ENCODE data around the gene IRS1. TPM values are rescaled to one million over a fixed set of nuclear protein-coding genes. Genes with fewer than 3 reads are reported as not detected.

IRS1 gene
- polyA plus RNA-seq, 2 of the 4 experiments (the other 2 are of a cell fraction), result 10.4 to 13.9 TPM

DNA sequence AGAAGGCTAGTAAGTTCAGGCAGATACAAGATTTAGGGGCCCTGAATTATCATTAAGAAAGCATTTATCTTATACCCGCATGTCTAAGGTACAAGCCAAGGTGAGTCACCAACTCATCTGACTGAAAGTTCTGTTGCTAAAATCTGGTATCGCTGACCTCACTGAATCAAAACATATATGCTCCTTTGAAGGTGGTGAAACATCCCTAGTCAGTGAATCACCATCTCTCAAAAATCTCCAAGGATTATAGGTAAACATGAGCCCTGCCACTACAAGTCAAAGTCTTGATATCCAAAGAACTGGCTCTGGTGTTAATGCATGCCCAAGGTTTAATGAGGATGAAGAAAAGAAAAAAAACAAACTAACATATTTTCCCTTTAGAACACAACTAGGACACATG lies 43.5 kb downstream of the IRS1 start (continued):
- TF ChIP-seq FOXS1 (CRISPR knock-in tag; IDR thresholded peaks at IDR 0.05) (no peak), ZFP36 (IDR thresholded peaks at IDR 0.05; ENCODE audit: borderline replicate concordance, partially characterized antibody) (no peak), POLR2A (IDR thresholded peaks at IDR 0.05; ENCODE audit: low read length) (no peak), JUNB (IDR thresholded peaks at IDR 0.05) (peak; percentile 89)

DNA sequence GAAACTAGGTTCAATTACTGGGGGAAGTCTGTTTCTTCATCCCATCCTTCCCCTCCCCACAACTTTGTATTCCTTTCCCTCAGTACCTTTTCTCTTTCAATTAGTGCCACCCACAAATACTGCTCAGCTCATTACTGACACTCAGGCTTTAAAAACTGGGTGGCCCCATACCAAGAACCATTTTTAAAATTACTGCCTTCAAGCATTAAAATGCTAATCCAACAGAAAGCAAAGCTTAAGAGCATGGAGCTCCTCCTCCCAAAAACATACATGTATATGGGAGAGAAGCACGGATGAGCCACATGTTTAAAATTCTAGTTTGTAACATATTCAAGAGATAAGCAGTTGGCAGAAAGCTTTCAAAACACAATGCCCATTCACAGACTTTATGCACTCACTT lies 44.0 kb downstream of the IRS1 start:
- CTCF ChIA-PET, result interaction anchor here (0.6 to 3.4 kb wide), 5 partner anchors 10 to 103 kb away, joined by 3 to 9 read pairs (median 3); no protein-coding TSS in a partner anchor
- Histone ChIP-seq H3K4me1 (peaks cover 70% of the 10 kb centered on the region), H3K9me3 (no peaks in the 10 kb centered on the region), H3K4me3 (no peak overlapping the region; the same call in 1 of the 3 replicates), H3K4me2 (peak overlapping the region; percentile 78), H3K27ac (peak overlapping the region; percentile 77 to 81)
- no peak for FAIRE-seq
- TF ChIP-seq POLR2AphosphoS2 (conservative IDR thresholded peaks at IDR 0.05; ENCODE audit: low read length) (no peak), JUN (IDR thresholded peaks at IDR 0.05) (no peak)
- TF ChIP-seq, protein P1, sequence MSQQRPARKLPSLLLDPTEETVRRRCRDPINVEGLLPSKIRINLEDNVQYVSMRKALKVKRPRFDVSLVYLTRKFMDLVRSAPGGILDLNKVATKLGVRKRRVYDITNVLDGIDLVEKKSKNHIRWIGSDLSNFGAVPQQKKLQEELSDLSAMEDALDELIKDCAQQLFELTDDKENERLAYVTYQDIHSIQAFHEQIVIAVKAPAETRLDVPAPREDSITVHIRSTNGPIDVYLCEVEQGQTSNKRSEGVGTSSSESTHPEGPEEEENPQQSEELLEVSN (IDR thresholded peaks at IDR 0.05; ENCODE audit: borderline replicate concordance, low read depth), result no peak
- 45% methylated on average over 1 of the region's 1 CpG for WGBS (ENCODE audit: missing lambda C conversion rate)
- ATAC-seq, result peak; percentile 12 to 36; a peak in 3 of 6 replicates
- POLR2A ChIA-PET, result interaction anchor here (0.9 to 1.4 kb wide), 4 partner anchors 36 to 636 kb away, joined by 3 read pairs; partner anchors contain the start of gene IRS1
- no peak for DNase-seq (ENCODE audit: low read depth in 1 of 2, low spot score in 1 of 2)

DNA sequence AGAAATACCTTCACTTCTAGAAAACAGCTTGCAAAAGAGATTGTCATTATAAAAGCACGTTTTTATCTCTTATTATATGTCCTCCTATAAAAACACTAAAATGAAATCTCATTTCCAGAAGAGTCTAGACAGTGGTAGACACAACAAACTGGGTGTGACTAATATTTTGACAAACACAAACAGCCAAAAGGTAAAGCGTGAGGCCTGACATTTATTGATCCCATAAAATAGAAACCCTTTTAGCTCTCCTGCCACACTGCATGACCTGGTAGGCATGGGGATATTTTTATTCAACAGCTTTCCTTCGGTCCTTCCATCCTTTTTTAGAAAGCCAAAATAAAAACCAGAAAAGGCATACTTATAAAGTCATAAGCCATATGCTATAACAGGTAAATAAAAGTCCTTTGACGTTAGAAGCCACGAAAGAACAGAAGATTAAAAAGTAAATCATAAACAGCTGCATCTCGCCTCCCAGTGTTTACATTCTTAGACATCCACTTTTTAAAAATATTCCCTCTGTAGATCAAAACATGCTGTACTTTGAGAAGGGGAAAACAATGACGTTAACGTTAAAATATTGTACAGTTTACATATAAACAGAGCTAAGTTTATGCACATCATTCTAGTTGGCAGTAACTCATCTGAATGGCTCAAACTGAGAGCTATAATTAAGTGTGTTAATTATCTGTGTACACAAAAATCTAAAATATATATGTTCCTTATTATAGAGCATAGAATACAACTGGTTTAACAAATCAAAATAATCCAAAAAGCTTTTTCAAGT lies 44.6 kb downstream of the IRS1 start:
- no peak overlapping the region; the same call in 2 of the 3 replicates for H3K4me3 ChIP-seq
- FAIRE-seq (no peak), DNase-seq (ENCODE audit: low read depth in 1 of 2, low spot score in 1 of 2) (no peak), ATAC-seq (peak in 1 of 2 experiments; percentile 22; a peak in 2 of 6 replicates)
- ChIA-PET CTCF (interaction anchor here (0.6 to 3.4 kb wide), 5 partner anchors 9 to 103 kb away, joined by 3 to 9 read pairs (median 3); no protein-coding TSS in a partner anchor), POLR2A (interaction anchor here (0.9 to 1.4 kb wide), 4 partner anchors 37 to 636 kb away, joined by 3 read pairs; partner anchors contain the start of gene IRS1)
- peak overlapping the region; percentile 77 to 81 for H3K27ac ChIP-seq
- TF ChIP-seq, protein P2, sequence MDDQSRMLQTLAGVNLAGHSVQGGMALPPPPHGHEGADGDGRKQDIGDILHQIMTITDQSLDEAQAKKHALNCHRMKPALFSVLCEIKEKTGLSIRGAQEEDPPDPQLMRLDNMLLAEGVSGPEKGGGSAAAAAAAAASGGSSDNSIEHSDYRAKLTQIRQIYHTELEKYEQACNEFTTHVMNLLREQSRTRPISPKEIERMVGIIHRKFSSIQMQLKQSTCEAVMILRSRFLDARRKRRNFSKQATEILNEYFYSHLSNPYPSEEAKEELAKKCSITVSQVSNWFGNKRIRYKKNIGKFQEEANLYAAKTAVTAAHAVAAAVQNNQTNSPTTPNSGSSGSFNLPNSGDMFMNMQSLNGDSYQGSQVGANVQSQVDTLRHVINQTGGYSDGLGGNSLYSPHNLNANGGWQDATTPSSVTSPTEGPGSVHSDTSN (IDR thresholded peaks at IDR 0.05), result no peak
- no peak for TF ChIP-seq MAZ (IDR thresholded peaks at IDR 0.05; ENCODE audit: borderline replicate concordance, low read depth, low read length)
- no peak for TF ChIP-seq GATA3 (IDR thresholded peaks at IDR 0.05; ENCODE audit: borderline replicate concordance)
- peak in 1 of 2 experiments; percentile 5; a peak in 1 of 5 replicates for TF ChIP-seq RAD21 (conservative IDR thresholded peaks at IDR 0.05 in 1 of 2, IDR thresholded peaks at IDR 0.05 in 1 of 2)
- TF ChIP-seq JUNB (IDR thresholded peaks at IDR 0.05), result 0 out of 2 replicates have a peak, but pooled peaks have one; percentile 16
- TF ChIP-seq KDM5A (IDR thresholded peaks at IDR 0.05), result no peak
- TF ChIP-seq HEYL (CRISPR knock-in tag; IDR thresholded peaks at IDR 0.05), result no peak
- 5% methylated on average over 8 of the region's 8 CpGs for WGBS (ENCODE audit: missing lambda C conversion rate)
- peak overlapping the region; percentile 78 for H3K4me2 ChIP-seq
- no peaks in the 10 kb centered on the region for H3K9me3 ChIP-seq
- H3K4me1 ChIP-seq, result peaks cover 64% of the 10 kb centered on the region

DNA sequence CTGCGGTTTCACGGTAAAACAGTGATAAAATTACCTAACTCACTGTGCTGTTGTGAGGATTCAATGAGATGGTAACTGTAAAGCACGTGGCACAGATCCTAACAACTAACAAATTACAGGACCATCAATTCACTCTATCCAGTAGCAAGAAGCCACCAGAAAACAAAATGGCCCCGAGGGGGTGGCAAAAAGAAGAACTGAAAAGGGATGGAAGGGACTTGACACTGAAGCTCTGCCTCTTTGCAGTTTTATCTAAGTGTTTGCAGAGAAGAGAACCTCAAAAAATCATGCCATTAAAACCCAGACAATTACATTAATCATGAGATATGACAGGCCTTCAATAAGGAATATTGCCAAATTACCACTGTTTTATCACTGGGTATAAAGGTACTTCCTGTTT lies 46.7 kb downstream of the IRS1 start:
- no peak for ATAC-seq
- POLR2A ChIA-PET, result no interaction called here
- H3K9me3 ChIP-seq, result no peaks in the 10 kb centered on the region
- H3K4me2 ChIP-seq, result no peak overlapping the region
- H3K4me1 ChIP-seq, result peaks cover 43% of the 10 kb centered on the region
- no peak overlapping the region for H3K4me3 ChIP-seq
- no peak for DNase-seq (ENCODE audit: low read depth in 1 of 2, low spot score in 1 of 2)
- WGBS (ENCODE audit: missing lambda C conversion rate), result 91% methylated on average over 4 of the region's 4 CpGs
- CTCF ChIA-PET, result interaction anchor here (1.6 to 1.8 kb wide), 2 partner anchors 8 to 11 kb away, joined by 6 to 7 read pairs; no protein-coding TSS in a partner anchor
- TF ChIP-seq CBX2 (IDR thresholded peaks at IDR 0.05; ENCODE audit: borderline replicate concordance, low read depth) (no peak), FOSB (CRISPR knock-in tag; IDR thresholded peaks at IDR 0.05) (no peak), RFX5 (IDR thresholded peaks at IDR 0.05) (no peak), CBX8 (IDR thresholded peaks at IDR 0.05) (no peak), POLR2AphosphoS2 (conservative IDR thresholded peaks at IDR 0.05; ENCODE audit: low read length) (no peak), MAFK (IDR thresholded peaks at IDR 0.05; ENCODE audit: partially characterized antibody) (no peak), RCOR1 (IDR thresholded peaks at IDR 0.05; ENCODE audit: low read depth, low read length) (no peak)
- TF ChIP-seq, protein P2 (IDR thresholded peaks at IDR 0.05), result no peak
- no peak for FAIRE-seq
- H3K27ac ChIP-seq, result peak overlapping the region; percentile 6 to 19; a peak in 1 of 6 replicates
